GM12873 (cell line): ENCODE measurements around the gene COL9A3.
A peak's percentile ranks its signal among the peaks of the same experiment; 100 is the strongest.

ENCODE experiments used
- CTCF ChIP-seq: IDR thresholded peaks from 2 replicates; pipeline ENCODE4 v1.5.1; 2012; ENCODE audit warnings: low read depth, mild to moderate bottlenecking, moderate library complexity, low read length, control low read depth; ENCODE audit not compliant: insufficient read depth; ENCODE audit errors: missing control alignments

Gene COL9A3

GRCh38 chr20:62780204-62780603 lies 36.6 kb upstream of the COL9A3 start:
- no peak for TF ChIP-seq CTCF

GRCh38 chr20:62780696-62781095 lies 36.2 kb upstream of the COL9A3 start:
- no peak for TF ChIP-seq CTCF

- peak; percentile 39 for TF ChIP-seq CTCF
Measured at GRCh38 chr20:62782149-62782892, 34.5 kb upstream of the COL9A3 start.

GRCh38 chr20:62782893-62783278 lies 34.0 kb upstream of the COL9A3 start:
- TF ChIP-seq CTCF, result no peak

- TF ChIP-seq CTCF, result no peak
Measured at GRCh38 chr20:62784497-62784896, 32.4 kb upstream of the COL9A3 start.

- TF ChIP-seq CTCF, result no peak
Measured at GRCh38 chr20:62785393-62785792, 31.5 kb upstream of the COL9A3 start.

- no peak for TF ChIP-seq CTCF
Measured at GRCh38 chr20:62786157-62786556, 30.7 kb upstream of the COL9A3 start.
